Esophagus muscularis mucosa (tissue), 4 donors: ENCODE results near the gene TRMU. TPM values are rescaled to one million over a fixed set of nuclear protein-coding genes. Genes with fewer than 3 reads are reported as not detected.

Experiments
- DNase-seq: peaks from one replicate; pipeline ENCODE4 v3.0.0-alpha.2; 2017; ENCODE audit errors: extremely low spot score
- H3K27ac ChIP-seq, 4 donors: fragments of 200-600 bp; sonication (generic); replicated peaks in 1 of 4; 1 replicate in 3 of 4; 2 replicates in 1 of 4; pipeline ENCODE4 v1.5.1; 2016 to 2019; ENCODE audit warnings: mild to moderate bottlenecking in 1 of 4
- H3K27me3 ChIP-seq, 4 donors: fragments of 200-600 bp; sonication (generic); one replicate each; pipeline versions ENCODE4 v1.5.1 to v1.6.0; 2016 to 2019
- H3K36me3 ChIP-seq, 4 donors: fragments of 200-600 bp; sonication (generic); one replicate each; pipeline ENCODE4 v1.5.1; 2016 to 2019
- H3K4me1 ChIP-seq, 4 donors: fragments of 200-600 bp; sonication (generic); one replicate each; pipeline ENCODE4 v1.5.1; 2016 to 2019
- H3K4me3 ChIP-seq, 4 donors: fragments of 200-600 bp; sonication (generic); 1 replicate in 2 of 4; 2 replicates in 2 of 4; pipeline ENCODE4 v1.5.1; 2016 to 2019; ENCODE audit warnings: mild to moderate bottlenecking in 4 of 4, moderate library complexity in 1 of 4
- H3K9me3 ChIP-seq, 4 donors: fragments of 200-600 bp; sonication (generic); 1 replicate in 3 of 4; 2 replicates in 1 of 4; pipeline ENCODE4 v1.5.1; 2016 to 2019
- CTCF ChIP-seq, 3 experiments: fragments of 200-600 bp in 2 of 3; fragments of 450-650 bp in 1 of 3; sonication (generic) in 2 of 3; IDR thresholded peaks; one replicate each; pipeline ENCODE4 v1.5.1; 2017 to 2019; ENCODE audit warnings: antibody characterized with exemption in 3 of 3, mild to moderate bottlenecking in 2 of 3, moderate library complexity in 1 of 3
- EP300 ChIP-seq: sonication (generic); formaldehyde crosslinking; IDR thresholded peaks from one replicate; pipeline ENCODE4 v1.6.1; 2017; ENCODE audit warnings: antibody characterized with exemption
- POLR2A ChIP-seq: fragments of 450-650 bp; IDR thresholded peaks from one replicate; pipeline ENCODE4 v1.6.1; 2017; ENCODE audit warnings: antibody characterized with exemption, moderate library complexity, mild to moderate bottlenecking, low read depth
- POLR2AphosphoS5 ChIP-seq, 2 donors: sonication (generic); formaldehyde crosslinking; IDR thresholded peaks; one replicate each; pipeline ENCODE4 v1.6.1; 2017; ENCODE audit warnings: antibody characterized with exemption in 2 of 2
- WGBS: methylation state at CpG from one replicate; pipeline ENCODE4 v1.1.5; 2018; 5-methylcytosine and 5-hydroxymethylcytosine counted together
- intact Hi-C: fragments of 100-400 bp; cut with DNase I; formaldehyde crosslinking; loops from one replicate; pipeline ENCODE4 v1.15.1; 2023
- total RNA-seq, 4 donors: library from RNA; depleted of rRNA; stranded (reverse); fragments of >200 nt; gene quantifications; one replicate each; pipeline versions ENCODE4 v1.1.0 to v1.2.1, GENCODE V29; 2016

TRMU gene
- total RNA-seq, 4 donors from 2014 or later, result 18.1 to 23.6 (median 20.6) TPM

GRCh38 chr22:46356496-46357480, 21.3 kb downstream of the TRMU start:
- Histone ChIP-seq H3K4me3 (no peak overlapping the region), H3K27ac (no peak overlapping the region), H3K4me1 (peaks cover 0 to 20% (median 2%) of the 10 kb centered on the region in 4 donors), H3K9me3 (no peaks in the 10 kb centered on the region), H3K36me3 (peaks cover 34 to 69% (median 61%) of the 10 kb centered on the region in 4 donors), H3K27me3 (no peaks in the 10 kb centered on the region)
- intact Hi-C loops, result no loop called here
- no peak for TF ChIP-seq POLR2AphosphoS5 (IDR thresholded peaks at IDR 0.05)
- no peak for TF ChIP-seq CTCF (IDR thresholded peaks at IDR 0.05)
- no peak for TF ChIP-seq POLR2A
- no peak for TF ChIP-seq EP300
- DNase-seq, result no peak
- WGBS, result 100% methylated on average over 5 of the region's 23 CpGs

- Histone ChIP-seq H3K4me3 (no peak overlapping the region), H3K4me1 (peaks cover 0 to 14% (median 2%) of the 10 kb centered on the region in 4 donors), H3K9me3 (no peaks in the 10 kb centered on the region), H3K27me3 (no peaks in the 10 kb centered on the region), H3K36me3 (peaks cover 23 to 58% (median 50%) of the 10 kb centered on the region in 4 donors), H3K27ac (no peak overlapping the region)
- intact Hi-C loops, result no loop called here
- DNase-seq, result no peak
- no CpG with 5 or more reads among the region's 19 CpGs for WGBS
- TF ChIP-seq CTCF (IDR thresholded peaks at IDR 0.05) (no peak), POLR2A (no peak), EP300 (no peak), POLR2AphosphoS5 (IDR thresholded peaks at IDR 0.05) (no peak)
These were observed 22.4 kb downstream of the TRMU start for GRCh38 chr22:46357711-46358520.

GRCh38 chr22:46358766-46359165, 23.3 kb downstream of the TRMU start:
- 92% methylated on average over 6 of the region's 6 CpGs for WGBS
- no peak for TF ChIP-seq POLR2AphosphoS5 (IDR thresholded peaks at IDR 0.05)
- TF ChIP-seq POLR2A, result no peak
- TF ChIP-seq EP300, result no peak
- Histone ChIP-seq H3K4me1 (peaks cover 0 to 11% (median 2%) of the 10 kb centered on the region in 4 donors), H3K27me3 (peaks cover 0 to 3% (median 0%) of the 10 kb centered on the region in 4 donors), H3K4me3 (no peak overlapping the region), H3K9me3 (no peaks in the 10 kb centered on the region), H3K27ac (no peak overlapping the region), H3K36me3 (peaks cover 15 to 49% (median 42%) of the 10 kb centered on the region in 4 donors)
- DNase-seq, result no peak
- intact Hi-C loops, result no loop called here

GRCh38 chr22:46359362-46359761, 23.8 kb downstream of the TRMU start:
- Histone ChIP-seq H3K27ac (no peak overlapping the region), H3K27me3 (peaks cover 0 to 7% (median 0%) of the 10 kb centered on the region in 4 donors), H3K4me3 (no peak overlapping the region), H3K9me3 (no peaks in the 10 kb centered on the region), H3K36me3 (peaks cover 11 to 43% (median 36%) of the 10 kb centered on the region in 4 donors), H3K4me1 (peaks cover 0 to 6% (median 2%) of the 10 kb centered on the region in 4 donors)
- DNase-seq, result no peak
- 91% methylated on average over 3 of the region's 14 CpGs for WGBS
- no peak for TF ChIP-seq EP300
- TF ChIP-seq POLR2A, result no peak
- no peak for TF ChIP-seq CTCF (IDR thresholded peaks at IDR 0.05)
- no peak for TF ChIP-seq POLR2AphosphoS5 (IDR thresholded peaks at IDR 0.05)
- intact Hi-C loops, result no loop called here

GRCh38 chr22:46360097-46360496, 24.6 kb downstream of the TRMU start:
- peaks cover 0 to 14% (median 0%) of the 10 kb centered on the region in 4 donors for H3K27me3 ChIP-seq
- no peak overlapping the region for H3K4me3 ChIP-seq
- H3K36me3 ChIP-seq, result peaks cover 11 to 36% (median 28%) of the 10 kb centered on the region in 4 donors
- TF ChIP-seq CTCF (IDR thresholded peaks at IDR 0.05) (no peak), EP300 (no peak), POLR2AphosphoS5 (IDR thresholded peaks at IDR 0.05) (no peak), POLR2A (no peak)
- intact Hi-C loops, result no loop called here
- H3K27ac ChIP-seq, result no peak overlapping the region
- no peak for DNase-seq
- 79% methylated on average over 5 of the region's 5 CpGs for WGBS
- H3K4me1 ChIP-seq, result peaks cover 0 to 5% (median 2%) of the 10 kb centered on the region in 4 donors
- H3K9me3 ChIP-seq, result no peaks in the 10 kb centered on the region
